22Rv1 (cell line): Measurements from ENCODE around the gene EIF5B.

Source experiments
- CTCF ChIP-seq: fragments of 450-650 bp; IDR thresholded peaks from 2 replicates; pipeline ENCODE4 v1.5.1; 2017; ENCODE audit warnings: mild to moderate bottlenecking
- ZFX ChIP-seq: fragments of 450-650 bp; IDR thresholded peaks from 2 replicates; pipeline ENCODE4 v1.6.1; 2017; ENCODE audit warnings: antibody characterized with exemption, borderline replicate concordance

GRCh38 chr2:99377879-99378278, 40.7 kb downstream of the EIF5B start:
- TF ChIP-seq CTCF (no peak), ZFX (no peak)
